ENCODE measurements around the gene CD247.

Gene CD247

GRCh38 chr1:167542109-167543032 is 24.0 kb upstream of the CD247 start:
- DNase-seq: no peak

DNA sequence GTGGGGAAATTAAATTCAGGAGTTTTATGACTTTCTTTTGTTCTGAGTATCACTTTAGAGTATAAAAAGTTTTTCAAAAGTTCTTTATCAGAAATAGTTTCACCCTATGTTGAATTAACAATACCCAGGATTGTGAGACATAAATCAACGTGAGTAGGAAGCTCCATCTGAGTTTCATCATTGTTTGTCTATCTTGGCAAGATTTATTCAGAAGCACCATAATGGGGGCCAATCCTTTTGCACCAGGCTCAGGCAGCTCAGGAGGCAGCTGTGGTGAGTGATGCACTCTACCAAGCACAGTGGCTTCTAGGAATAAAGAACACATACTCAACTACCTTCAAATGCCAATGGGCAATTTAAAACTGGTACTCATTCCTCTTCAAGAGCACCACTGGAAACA is 23.3 kb upstream of the CD247 start:
- peak; percentile 51 for DNase-seq

GRCh38 chr1:167541003-167541402 is 22.7 kb upstream of the CD247 start:
- peak; percentile 28 for DNase-seq

GRCh38 chr1:167538657-167539056 is 20.3 kb upstream of the CD247 start:
- DNase-seq: no peak

DNA sequence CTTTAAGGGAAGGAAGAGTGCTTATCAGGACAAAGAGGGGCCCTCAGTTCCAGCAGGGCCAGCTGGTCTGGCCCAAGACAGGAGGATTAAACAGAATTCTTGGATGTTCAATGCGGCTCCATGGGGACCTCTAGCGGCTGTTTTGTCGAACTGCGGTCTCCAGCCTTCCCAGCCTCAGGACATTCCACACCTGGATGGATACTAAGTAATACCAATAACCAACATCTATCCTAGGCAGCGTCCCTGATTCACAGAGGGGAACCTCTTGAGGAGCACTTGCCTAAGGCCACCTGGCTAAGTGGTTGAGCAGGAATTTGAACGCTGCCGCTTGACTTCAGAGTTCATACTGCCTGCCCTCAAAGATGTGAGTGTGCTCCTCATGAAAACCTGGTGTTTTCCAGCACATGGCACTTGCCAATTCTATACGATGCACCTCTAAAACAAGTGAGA is 15.5 kb upstream of the CD247 start:
- peak; percentile 45 for DNase-seq

DNA sequence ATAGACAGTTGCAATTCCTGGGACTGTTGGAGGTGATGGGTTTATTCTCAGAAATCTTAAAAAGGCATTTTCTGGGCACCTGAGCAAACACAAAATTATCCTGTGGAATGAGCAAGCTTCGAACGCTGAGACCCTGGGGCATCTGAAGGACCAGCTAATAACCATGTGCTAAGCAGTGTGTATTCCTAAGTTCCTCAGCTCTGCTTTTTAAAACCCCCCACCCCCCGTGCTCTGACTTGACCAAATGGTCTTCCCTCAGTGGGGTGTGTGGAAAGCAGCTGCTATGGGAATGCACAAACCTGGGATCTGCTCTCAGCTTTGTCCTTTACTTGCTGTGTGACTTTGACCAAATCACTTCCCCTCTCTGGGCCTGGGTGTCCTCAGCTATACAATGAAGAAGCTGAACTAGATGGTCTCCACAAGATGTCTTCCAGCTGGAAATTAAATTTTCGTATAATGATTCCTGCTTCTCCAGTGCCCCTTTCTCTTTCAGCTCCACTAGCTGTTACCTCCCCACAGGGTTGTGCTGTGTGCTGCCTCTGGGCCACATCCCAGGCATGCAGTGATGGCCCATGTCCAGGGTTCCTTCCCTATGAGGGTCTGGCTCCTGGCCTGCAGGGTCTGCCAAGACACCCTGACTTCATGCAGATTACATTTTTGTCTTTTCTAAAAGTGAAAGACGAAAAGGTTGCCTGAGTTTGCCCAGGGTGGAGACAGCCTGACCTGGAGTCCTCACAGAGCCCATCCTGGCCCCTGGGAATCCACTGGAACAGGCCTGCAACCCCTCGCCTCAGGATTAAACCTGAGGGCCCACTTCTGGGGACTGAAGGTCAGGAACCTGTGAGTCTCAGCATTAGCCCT is 14.9 kb upstream of the CD247 start:
- no peak for DNase-seq

DNA sequence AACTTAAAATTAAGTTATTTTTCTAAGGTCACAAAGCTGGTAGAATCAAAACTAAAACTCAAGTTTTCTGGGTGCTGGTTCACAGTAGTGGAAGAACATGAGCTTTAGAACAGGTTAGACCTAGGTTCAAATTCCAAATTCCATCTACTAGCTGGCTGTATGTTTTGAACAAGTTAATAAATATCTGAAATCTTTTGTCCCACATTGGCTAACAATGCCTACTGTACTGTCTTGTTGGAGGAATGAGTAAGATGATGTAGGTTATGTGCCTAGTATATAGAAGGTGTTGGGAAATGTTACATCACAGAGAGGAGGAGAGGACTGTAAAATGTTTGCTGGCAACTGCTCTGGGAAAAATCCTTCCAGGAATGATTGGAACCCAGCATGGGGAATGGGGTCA is 14.0 kb upstream of the CD247 start:
- no peak for DNase-seq

DNA sequence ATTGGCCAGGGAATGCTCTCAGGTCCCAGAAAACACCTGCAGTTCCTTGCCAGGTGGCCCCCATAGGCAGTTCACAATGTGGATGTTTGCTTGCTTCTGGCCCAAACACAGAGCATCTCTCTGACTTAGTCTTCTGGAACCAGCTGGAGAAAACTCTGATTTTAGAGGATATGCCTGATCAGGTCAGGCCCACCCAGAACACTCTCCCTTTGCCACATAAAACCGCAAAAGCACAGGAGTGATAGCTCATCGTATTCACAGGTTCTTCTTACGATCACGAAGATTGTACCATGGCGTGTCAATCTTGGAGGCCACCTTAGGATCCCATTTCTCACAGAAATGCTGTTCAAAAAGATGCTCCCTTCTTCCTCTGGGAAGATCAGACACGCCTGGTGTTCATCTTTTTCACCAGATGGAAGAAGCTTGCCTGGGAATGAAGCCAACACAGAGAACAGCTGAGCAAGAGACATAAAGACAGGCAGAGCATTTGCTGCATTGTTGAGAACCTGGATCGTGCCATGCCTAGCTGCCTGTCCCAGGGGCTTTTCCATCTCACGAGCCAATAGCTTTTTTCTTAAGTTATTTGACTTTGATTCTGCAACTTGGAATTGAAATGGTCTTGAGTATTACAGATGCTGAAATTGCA is 11.6 kb upstream of the CD247 start:
- DNase-seq: no peak

DNA sequence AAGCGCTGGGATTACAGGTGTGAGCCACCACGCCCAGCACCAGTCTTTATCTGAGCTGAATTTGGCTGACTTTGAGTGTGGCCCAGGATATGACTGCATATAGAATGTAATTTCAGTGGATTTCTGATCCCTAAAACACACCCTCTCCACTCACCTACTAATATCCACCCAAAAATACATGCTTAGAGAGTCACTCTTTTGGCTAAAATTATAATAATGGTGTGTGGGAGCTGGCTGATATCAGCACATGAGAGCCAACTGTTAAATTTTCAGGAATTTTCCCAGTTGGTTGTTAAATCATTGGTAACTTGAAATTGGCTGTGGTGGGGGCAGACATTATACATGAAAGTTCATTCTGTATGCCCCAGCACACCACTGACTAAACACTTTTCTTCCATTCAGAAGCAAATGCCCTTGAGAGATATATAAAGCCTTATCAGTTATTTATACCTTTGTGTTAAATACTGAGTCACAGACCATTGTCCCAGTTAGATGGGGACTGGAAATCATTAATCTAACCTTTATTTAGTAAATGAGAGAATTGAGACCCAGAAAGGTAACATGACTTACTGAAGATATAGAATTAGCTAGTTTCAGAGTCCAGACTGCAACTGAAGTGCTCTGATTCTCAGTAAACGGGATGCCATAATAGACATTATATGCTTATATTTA is 9.9 kb upstream of the CD247 start:
- no peak for DNase-seq

DNA sequence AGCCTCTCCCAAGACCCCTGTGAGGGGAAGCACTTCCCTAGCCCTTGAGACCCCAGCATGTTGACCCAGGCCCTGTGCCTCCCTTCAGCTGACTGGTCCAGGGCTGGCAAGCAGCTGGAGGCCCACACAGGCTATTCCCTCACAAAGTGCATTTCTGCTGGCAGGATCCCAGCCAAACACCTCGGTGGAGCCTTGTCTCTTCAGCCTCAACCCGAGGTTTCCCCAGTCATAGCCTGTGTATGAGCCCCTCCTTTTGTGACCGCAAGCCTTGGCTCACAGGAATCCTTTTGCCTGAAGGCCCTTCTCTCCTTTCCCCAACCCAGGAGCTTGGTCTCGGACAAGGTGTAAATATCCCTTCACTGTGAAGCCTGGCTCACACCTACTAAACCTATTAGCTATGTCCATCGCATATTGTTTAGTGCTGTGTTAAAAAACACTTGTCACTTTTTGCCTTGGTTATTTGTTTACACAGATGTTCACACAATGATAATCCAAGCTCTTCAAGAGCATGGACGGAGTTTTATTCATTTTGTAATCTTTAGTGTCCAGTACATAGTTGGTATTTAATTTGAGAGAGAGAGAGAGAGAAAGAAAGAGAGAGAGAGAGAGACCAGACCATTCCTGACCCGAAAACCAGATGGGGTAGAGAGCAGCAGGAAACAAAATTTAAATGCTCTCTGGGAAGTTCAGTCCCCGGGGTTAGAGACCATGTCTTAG is 8.5 kb upstream of the CD247 start:
- DNase-seq: no peak

- no peak for DNase-seq
Observed at GRCh38 chr1:167524651-167525050, 6.3 kb upstream of the CD247 start.

DNA sequence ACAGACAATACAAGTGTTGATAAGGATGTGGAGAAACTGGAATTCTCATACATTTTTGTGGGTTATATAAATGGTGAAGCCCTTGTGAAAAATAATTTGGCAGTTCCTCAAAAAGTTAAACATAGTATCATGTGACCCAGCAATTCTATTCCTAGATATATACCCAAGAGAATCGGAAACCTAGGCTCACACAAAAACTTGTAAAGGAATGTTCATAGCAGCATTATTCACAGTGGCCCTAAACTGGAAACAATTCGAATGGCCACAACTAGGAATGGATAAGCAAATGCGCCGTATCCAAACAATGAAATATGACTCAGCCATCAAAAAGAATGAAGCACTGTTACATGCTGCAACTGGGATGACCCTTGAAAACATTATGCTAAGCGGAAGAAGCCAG is 3.9 kb upstream of the CD247 start:
- DNase-seq: peak; percentile 57

- no peak for DNase-seq
Observed at GRCh38 chr1:167520711-167521206, 2.4 kb upstream of the CD247 start.

DNA sequence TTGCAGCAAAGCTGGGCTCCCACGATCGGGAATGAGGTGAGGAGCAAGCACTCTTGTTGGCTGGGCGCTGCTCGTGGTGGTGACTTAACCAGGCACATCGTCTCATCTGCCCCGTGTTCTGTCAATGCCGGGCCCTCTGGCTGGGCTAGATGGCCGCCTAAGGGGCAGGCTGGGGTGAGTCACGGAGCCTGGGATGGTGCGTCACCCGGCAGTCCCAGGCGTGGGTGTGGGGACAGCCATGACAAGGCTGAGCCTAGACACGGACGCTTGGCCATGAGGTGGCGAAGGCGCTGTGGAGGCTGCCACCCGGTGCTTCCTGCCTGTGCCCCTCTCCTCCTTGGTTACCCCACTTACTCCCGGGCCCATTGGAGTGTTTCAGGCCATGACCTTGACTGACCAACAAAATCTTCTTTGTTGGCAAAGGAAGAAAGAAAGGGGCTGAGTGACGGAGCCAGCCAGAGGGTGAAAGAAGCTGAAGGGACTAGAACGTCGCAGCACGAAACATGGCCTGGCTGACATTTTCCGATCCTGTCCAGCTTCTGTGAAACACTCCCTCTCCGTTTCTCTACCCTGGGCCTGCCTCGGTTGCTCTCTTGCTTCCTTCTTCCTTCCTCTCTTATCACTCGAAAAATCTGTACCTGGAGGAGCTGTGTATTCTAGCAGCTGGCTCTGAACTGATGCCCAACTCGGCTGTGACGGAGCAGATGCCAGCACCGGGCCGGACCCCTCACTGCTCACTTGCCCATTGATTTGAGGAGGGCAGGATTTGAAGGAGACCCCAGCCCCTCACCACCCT is 596 bp downstream of the CD247 start:
- DNase-seq: no peak

GRCh38 chr1:167516404-167517388 is 1.6 kb downstream of the CD247 start:
- no peak for DNase-seq

GRCh38 chr1:167515893-167516321 is 2.4 kb downstream of the CD247 start:
- DNase-seq: no peak

DNA sequence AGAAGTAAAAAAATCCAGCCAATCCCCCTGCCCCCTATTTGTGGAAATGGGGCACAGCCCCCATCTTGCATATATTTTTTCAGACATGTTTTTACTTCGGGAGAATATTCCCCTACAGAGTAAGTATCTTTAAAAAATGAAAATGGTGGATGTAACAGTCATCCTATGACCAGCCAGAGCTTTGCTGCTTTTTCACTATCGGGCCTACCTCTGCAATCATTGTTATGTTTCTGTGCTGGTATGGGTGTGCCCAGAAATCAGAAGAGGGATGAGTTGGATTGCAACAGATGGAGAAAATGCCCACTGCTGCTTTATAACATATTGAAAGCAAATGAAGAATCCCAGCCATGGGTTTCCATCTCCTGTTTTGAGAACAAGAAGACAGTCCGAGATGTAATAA is 2.9 kb downstream of the CD247 start:
- DNase-seq: no peak

DNA sequence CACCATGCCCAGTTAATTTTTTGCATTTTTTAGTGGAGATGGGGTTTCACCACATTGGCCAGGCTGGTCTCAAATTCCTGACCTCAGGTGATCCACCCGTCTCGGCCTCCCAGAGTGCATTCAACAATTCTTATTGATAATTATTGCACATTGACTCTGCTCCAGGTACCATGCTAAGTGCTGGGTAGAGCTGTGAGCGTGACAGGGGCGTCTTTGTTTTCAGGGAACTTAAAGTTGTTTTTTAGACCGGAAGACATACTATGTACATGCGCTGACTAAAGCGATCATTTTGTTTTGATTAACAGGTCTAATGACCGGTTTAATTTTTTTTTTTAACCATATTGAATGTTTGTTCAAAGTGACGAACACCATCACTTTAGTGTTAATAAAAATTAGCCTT is 4.0 kb downstream of the CD247 start:
- DNase-seq: no peak

DNA sequence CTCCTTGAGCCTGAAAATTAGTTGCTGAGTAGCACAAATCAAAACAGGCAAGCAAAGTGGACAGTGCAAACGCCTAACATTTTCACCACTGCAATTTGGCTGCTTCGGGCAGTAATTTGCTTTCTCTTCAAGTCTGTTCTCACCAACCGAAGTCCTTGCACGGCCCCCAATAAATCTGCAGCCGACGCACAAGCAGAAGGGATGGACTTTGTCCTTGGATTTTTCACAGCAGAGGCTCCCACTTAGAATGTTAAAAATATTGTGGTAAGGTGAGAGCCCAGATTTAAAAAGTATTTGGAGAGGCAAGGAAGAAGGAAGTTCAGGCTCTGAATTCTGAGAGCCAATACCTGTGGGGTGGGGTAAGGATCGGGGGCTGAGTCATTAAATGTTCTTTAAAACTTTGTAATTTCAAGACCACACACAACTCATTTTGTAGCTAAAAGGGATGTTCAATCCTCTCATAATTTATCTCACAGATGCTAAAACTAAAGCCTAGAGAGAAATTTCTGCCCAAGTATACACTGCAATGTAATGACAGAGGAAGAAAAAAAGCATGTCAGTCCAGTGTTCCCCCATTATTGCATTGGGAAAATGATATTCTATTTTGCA is 6.2 kb downstream of the CD247 start:
- no peak for DNase-seq

Data from fibroblast of skin of back (primary cell).